ENCODE data around the gene SPTLC3. TPM values are rescaled to one million over a fixed set of nuclear protein-coding genes. Genes with fewer than 3 reads are reported as not detected.

Gene SPTLC3
- under 1 TPM; 0.02 to 0.26 TPM for total RNA-seq

DNA sequence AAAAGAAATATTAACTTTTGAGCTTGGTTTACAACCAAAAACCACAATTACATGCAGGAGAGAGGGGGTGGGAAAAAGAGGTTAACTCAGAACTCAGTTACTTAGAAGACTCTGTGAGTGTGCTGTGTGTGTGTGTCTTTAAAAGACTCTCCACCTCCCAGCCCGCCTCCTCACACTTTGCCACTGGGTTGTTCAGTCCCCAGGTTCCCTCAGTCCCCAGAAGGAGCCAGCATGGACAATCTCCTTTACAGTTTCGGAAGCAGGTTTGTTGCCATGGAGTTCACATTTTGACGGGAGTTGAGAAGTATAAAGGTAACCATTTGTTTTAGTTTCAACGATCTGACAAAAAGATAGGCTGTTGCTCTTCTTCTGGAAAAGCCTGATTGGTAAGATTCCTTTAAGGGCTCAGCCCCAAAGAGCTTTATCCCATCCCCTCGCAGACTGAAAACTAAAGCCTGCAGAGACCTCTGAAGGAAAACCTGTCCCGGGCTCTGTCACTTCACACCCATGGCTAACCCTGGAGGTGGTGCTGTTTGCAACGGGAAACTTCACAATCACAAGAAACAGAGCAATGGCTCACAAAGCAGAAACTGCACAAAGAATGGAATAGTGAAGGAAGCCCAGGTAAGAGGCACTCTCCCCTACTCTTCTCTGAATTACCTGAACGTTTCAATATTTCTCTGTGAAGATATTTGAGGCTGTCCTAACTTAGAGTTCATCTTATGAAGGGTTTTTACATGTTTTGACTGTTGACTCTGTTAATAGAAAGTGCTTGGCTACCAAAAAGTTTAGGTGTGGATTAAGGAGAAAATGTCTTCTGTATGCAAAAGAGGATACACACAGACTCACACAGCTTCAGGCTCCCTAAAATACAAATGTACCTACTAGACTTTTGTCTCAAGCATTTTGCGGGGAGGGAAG, at the start of gene SPTLC3:
Gene SPTLC3 (plus strand): TSS at position 212 of the 921 bp plus-strand sequence. CDS start 296 bp downstream, at position 508.
- DNase-seq, result no peak
- POLR2A ChIA-PET, result no interaction called here
- CTCF ChIA-PET, result interaction anchor here (0.6 kb wide), 1 partner anchor 125 kb away, joined by 5 read pairs; no protein-coding TSS in a partner anchor
- no peaks in the 10 kb centered on the region for H3K36me3 Mint-ChIP-seq
- H3K27me3 Mint-ChIP-seq, result no peaks in the 10 kb centered on the region
- intact Hi-C loops (cut with micrococcal nuclease), result loop anchor here (1.0 kb wide), 1 partner anchor 238 kb away; no protein-coding TSS in a partner anchor
- H3K27ac Mint-ChIP-seq, result no peak within 1 kb of the TSS
- H3K9me3 Mint-ChIP-seq, result no peaks in the 10 kb centered on the region
- H3K4me1 Mint-ChIP-seq (ENCODE audit: low read depth), result peaks cover 15% of the 10 kb centered on the region
- peak within 1 kb of the TSS; percentile 50 for H3K4me3 Mint-ChIP-seq

DNA sequence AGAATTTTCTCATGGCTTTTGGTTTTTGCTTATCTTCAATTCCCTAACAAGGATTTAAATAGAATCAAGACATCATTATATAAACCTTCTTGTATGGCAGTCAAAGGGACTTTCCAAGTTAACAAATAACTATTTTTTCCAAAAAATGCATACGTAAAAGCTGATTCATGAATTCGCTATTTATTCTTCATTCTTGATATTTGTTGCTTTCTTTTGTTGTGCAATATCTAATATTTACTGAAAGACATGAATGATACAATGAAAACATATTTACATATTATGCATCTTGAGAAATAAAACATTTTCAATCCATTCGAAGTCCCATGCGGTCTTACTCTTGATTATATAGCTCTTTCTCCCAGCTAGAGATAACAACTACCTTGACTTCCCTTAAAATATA, 47.0 kb upstream of the SPTLC3 start:
- POLR2A ChIA-PET, result no interaction called here

DNA sequence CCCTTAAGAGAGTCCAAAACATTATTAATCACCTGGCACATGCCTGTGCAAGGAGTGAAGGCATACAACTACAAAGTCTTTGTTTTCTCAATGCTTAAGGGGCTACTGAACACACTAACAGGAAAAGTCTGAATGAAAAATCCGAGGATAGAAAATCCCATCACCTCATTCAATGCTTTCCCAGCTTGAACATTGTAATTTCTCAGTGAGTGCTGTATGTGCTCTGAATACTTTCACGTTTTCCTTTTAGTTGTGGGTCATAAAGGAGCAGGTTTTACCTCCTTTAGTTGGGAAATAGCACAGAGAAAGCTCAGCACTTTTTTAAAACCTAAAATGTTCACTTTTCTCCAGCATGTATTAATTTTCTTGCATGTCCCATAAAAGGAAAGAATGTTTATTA, 45.9 kb upstream of the SPTLC3 start:
- Mint-ChIP-seq H3K9me3 (no peaks in the 10 kb centered on the region), H3K36me3 (no peaks in the 10 kb centered on the region), H3K27me3 (peaks cover 2% of the 10 kb centered on the region), H3K4me3 (no peak overlapping the region), H3K4me1 (ENCODE audit: low read depth) (no peaks in the 10 kb centered on the region), H3K27ac (no peak overlapping the region)
- ChIA-PET CTCF (no interaction called here), POLR2A (no interaction called here)
- intact Hi-C loops (cut with micrococcal nuclease), result no loop called here
- DNase-seq, result no peak

More for the DNA sequence above, 47.0 kb upstream of the SPTLC3 start:
- H3K4me1 Mint-ChIP-seq (ENCODE audit: low read depth), result no peaks in the 10 kb centered on the region
- no peak overlapping the region for H3K4me3 Mint-ChIP-seq
- H3K27me3 Mint-ChIP-seq, result peaks cover 3% of the 10 kb centered on the region
- H3K27ac Mint-ChIP-seq, result no peak overlapping the region
- no peaks in the 10 kb centered on the region for H3K9me3 Mint-ChIP-seq
- DNase-seq, result no peak
- CTCF ChIA-PET, result no interaction called here
- intact Hi-C loops (cut with micrococcal nuclease), result no loop called here
- H3K36me3 Mint-ChIP-seq, result no peaks in the 10 kb centered on the region

DNA sequence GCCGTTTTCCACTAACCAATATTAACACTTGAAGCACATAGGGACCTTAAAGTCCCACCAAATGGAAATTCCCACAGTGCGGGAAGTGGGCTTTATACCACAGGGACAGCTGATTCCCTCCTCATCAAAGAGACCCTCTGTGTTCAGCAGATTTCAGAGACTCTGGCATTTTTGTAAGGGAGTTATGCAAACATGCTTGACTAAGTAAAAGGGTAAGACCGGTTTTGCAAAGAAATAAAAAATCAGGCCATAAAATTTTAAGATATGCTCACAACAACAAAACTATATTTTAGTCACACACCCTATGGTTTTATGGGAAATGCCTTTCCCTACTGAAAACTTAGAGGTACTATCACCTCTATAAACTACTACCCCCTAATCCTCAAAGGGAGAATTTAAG, 45.4 kb upstream of the SPTLC3 start:
- no peak overlapping the region for H3K4me3 Mint-ChIP-seq
- no peaks in the 10 kb centered on the region for H3K27me3 Mint-ChIP-seq
- no peaks in the 10 kb centered on the region for H3K36me3 Mint-ChIP-seq
- DNase-seq, result no peak
- intact Hi-C loops (cut with micrococcal nuclease), result no loop called here
- H3K4me1 Mint-ChIP-seq (ENCODE audit: low read depth), result no peaks in the 10 kb centered on the region
- ChIA-PET POLR2A (no interaction called here), CTCF (no interaction called here)
- no peak overlapping the region for H3K27ac Mint-ChIP-seq
- no peaks in the 10 kb centered on the region for H3K9me3 Mint-ChIP-seq

DNA sequence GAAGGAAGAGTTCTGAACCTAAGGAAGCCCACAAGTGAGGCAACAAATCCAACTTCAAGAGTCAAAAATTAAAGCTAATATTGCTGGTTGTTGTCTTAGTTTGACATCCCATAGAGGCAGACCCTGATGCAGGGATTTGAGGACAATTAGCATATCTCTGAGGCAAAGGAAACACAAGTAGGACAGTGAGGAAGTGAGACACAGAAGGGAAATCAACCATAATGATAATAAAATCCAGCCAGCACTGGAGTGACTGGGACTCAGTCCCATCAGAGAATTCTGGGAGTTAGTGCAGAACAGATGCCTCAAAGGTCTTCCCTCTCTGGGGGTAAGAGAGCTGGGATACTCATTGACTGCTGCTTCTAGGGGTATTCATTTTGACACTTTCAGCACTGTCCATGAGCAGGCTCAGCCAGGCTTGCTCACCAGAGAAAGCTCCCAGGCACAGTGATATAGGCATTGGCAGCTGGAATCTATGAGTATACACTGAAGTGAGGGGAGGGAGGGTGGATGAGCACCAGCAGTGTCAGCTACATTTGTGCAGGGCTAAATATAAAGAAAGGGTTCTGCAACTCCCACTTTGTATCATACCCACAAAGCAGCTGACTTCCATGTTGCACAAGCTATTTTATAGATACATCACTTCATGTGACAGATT, 43.4 kb upstream of the SPTLC3 start:
- no peak for DNase-seq
- intact Hi-C loops (cut with micrococcal nuclease), result no loop called here
- H3K27me3 Mint-ChIP-seq, result no peaks in the 10 kb centered on the region
- no peaks in the 10 kb centered on the region for H3K36me3 Mint-ChIP-seq
- CTCF ChIA-PET, result no interaction called here
- no peak overlapping the region for H3K27ac Mint-ChIP-seq
- POLR2A ChIA-PET, result no interaction called here
- H3K4me1 Mint-ChIP-seq (ENCODE audit: low read depth), result no peaks in the 10 kb centered on the region
- H3K9me3 Mint-ChIP-seq, result peaks cover 3% of the 10 kb centered on the region
- H3K4me3 Mint-ChIP-seq, result no peak overlapping the region

DNA sequence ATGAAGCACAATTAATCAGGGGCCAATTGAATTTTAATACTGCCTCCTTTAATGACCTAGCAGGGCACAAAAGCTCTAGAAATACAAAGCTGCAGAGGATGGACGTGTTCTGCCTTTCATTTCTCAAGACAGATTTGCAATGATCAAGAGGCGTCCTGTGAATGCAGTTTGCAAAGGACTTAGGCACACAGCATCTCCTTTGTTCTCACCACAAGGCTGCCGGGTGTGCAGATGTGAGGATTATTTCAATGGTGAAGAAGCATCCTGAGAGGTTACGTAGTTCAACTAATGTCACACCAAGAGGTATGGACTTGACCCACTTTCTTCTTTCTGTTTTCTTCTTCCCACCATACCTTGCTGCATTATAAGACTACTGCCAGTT, 42.9 kb upstream of the SPTLC3 start:
- Mint-ChIP-seq H3K4me3 (no peak overlapping the region), H3K4me1 (ENCODE audit: low read depth) (no peaks in the 10 kb centered on the region), H3K9me3 (peaks cover 3% of the 10 kb centered on the region), H3K27ac (no peak overlapping the region), H3K27me3 (peaks cover 3% of the 10 kb centered on the region), H3K36me3 (no peaks in the 10 kb centered on the region)
- ChIA-PET CTCF (no interaction called here), POLR2A (no interaction called here)
- intact Hi-C loops (cut with micrococcal nuclease), result no loop called here
- DNase-seq, result no peak

DNA sequence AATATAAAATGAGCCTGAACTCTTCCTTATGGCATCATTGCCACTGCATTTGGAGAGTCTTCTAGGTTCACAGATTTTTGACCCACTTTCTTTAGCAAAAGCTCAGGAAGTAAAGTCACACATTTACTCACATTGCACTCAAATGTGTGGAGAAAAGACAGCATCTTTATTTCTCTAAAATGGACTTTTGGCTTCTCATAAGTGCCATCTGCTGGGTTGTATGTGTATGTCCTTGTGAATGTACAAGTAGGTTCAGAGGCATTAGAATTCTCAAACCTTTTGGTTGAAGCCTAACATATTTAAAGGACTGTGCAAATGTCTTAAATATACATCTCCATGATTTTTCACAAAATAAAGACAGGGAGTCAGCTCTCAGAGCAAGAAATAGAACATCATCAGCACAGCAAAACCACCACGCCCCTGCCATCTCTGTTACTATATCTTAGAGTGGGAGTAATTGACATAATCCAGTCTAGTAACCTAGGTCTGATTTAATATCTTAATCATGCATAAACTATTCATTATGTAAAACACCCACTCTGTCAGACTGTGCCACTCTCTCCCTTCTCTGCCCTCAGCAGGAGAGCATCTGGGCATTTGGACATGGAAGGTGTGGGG, 42.2 kb upstream of the SPTLC3 start:
- no peak overlapping the region for H3K27ac Mint-ChIP-seq
- CTCF ChIA-PET, result no interaction called here
- no peak overlapping the region for H3K4me3 Mint-ChIP-seq

DNA sequence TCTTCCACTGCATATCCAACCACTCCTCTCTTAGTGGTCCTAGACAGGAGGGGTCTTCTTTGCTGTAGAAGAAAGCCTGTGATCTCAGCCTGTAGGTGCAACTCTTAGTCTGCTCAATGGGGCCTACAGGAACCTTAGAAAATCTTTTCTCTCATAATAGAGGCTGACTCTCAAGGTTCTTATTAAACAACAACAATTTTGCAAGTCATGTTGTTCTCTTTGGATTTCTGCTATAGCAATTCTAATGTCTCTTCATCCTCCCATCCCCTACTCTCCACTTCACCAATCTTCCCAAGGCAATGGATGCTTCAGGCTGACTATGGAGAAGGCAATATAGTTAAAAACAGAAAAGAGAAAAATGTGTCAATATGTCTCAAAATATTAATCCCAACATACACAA, 40.8 kb upstream of the SPTLC3 start:
- Mint-ChIP-seq H3K4me1 (ENCODE audit: low read depth) (no peaks in the 10 kb centered on the region), H3K4me3 (no peak overlapping the region), H3K36me3 (no peaks in the 10 kb centered on the region), H3K27ac (no peak overlapping the region), H3K27me3 (peaks cover 3% of the 10 kb centered on the region), H3K9me3 (peaks cover 3% of the 10 kb centered on the region)
- no peak for DNase-seq
- CTCF ChIA-PET, result no interaction called here
- intact Hi-C loops (cut with micrococcal nuclease), result no loop called here
- POLR2A ChIA-PET, result no interaction called here

More for the DNA sequence above, 42.2 kb upstream of the SPTLC3 start:
- Mint-ChIP-seq H3K27me3 (peaks cover 3% of the 10 kb centered on the region), H3K4me1 (ENCODE audit: low read depth) (no peaks in the 10 kb centered on the region), H3K36me3 (no peaks in the 10 kb centered on the region), H3K9me3 (peaks cover 3% of the 10 kb centered on the region)
- DNase-seq, result no peak
- POLR2A ChIA-PET, result no interaction called here
- intact Hi-C loops (cut with micrococcal nuclease), result no loop called here

DNA sequence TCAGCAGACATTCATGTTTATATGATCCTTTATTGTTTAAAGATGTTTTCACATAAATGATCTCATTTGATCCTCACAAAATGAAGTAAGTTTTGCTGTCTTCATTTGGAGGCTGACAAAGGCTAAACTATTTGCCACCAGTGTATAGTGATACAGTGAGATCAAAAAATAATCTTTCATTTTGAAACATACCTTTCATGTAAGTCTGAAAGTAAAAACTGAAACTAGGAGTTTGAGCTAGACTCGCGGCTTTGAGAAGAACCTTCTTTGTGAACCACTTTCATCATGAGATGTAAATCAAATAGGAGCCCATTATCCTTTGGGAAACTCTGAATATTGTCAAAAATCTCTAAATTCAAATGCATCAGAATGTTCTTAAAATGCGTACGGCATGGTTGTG, 40.3 kb upstream of the SPTLC3 start:
- Mint-ChIP-seq H3K27me3 (peaks cover 3% of the 10 kb centered on the region), H3K4me3 (no peak overlapping the region), H3K9me3 (peaks cover 3% of the 10 kb centered on the region), H3K27ac (no peak overlapping the region), H3K36me3 (no peaks in the 10 kb centered on the region), H3K4me1 (ENCODE audit: low read depth) (no peaks in the 10 kb centered on the region)
- POLR2A ChIA-PET, result no interaction called here
- intact Hi-C loops (cut with micrococcal nuclease), result no loop called here
- CTCF ChIA-PET, result interaction anchor here (0.7 kb wide), 1 partner anchor 137 kb away, joined by 4 read pairs; no protein-coding TSS in a partner anchor
- no peak for DNase-seq

DNA sequence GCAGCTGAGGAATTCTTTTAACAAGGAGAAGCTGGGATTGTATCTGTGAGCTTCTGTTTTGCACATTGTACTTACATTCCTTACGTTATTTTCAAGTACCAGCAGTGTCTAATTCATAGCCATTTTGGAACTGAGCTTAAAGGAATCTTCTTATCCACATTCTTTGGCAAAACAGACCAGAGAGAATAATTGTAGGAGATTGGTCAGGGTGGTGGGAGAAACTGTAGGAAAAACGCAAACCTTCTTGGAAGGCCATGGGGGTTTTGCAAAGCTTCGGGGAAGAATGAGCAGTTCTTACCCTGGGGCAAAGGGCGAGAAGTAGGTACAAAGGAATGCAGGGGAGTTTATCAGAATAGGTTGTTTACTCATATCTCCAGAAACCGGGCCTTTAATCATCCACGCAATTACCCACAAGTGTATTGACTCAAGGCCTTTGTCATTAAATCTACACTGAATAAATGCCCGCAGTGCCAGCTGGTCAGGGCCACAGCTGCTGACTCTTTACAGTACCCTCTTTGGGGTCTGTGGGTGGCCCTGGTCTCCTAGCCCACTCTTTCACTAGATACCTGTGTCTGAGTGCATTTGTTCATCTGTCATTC, 39.6 kb upstream of the SPTLC3 start:
- CTCF ChIA-PET, result interaction anchor here (0.7 kb wide), 1 partner anchor 136 kb away, joined by 4 read pairs; no protein-coding TSS in a partner anchor
- H3K4me3 Mint-ChIP-seq, result no peak overlapping the region

DNA sequence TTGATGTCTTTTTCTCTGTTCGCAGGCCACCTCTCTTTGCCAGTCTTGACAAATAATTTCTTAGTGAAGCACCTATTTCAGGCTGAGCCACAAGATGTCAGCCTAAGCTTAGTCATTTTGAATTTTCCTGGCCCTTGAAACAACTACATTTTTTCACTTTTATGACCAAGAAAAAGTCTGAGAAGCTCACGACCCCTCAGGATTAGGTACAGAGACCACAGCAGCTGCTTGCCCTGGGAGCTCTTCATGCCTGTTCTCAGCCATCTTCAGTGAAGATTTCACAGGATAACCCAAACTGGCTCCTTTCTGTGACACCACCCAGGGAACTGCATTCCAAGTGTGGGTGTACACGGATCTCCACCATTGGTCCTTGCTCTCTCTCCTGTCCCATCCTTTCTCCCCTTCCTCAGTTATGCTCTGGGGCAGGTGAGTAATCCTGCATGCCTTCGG, 38.4 kb upstream of the SPTLC3 start:
- H3K4me3 Mint-ChIP-seq, result no peak overlapping the region
- CTCF ChIA-PET, result interaction anchor here (0.7 to 1.0 kb wide), 3 partner anchors 133 to 576 kb away, joined by 3 to 4 read pairs (median 4); no protein-coding TSS in a partner anchor
- no peaks in the 10 kb centered on the region for H3K36me3 Mint-ChIP-seq
- POLR2A ChIA-PET, result no interaction called here
- H3K27ac Mint-ChIP-seq, result no peak overlapping the region
- DNase-seq, result no peak
- peaks cover 3% of the 10 kb centered on the region for H3K9me3 Mint-ChIP-seq
- H3K4me1 Mint-ChIP-seq (ENCODE audit: low read depth), result no peaks in the 10 kb centered on the region
- H3K27me3 Mint-ChIP-seq, result peaks cover 3% of the 10 kb centered on the region
- intact Hi-C loops (cut with micrococcal nuclease), result loop anchor here (1.0 kb wide), 1 partner anchor 136 kb away; no protein-coding TSS in a partner anchor

More for the DNA sequence above, 39.6 kb upstream of the SPTLC3 start:
- intact Hi-C loops (cut with micrococcal nuclease), result no loop called here
- H3K4me1 Mint-ChIP-seq (ENCODE audit: low read depth), result no peaks in the 10 kb centered on the region
- POLR2A ChIA-PET, result no interaction called here
- no peak overlapping the region for H3K27ac Mint-ChIP-seq
- no peaks in the 10 kb centered on the region for H3K36me3 Mint-ChIP-seq
- no peak for DNase-seq
- peaks cover 3% of the 10 kb centered on the region for H3K9me3 Mint-ChIP-seq
- H3K27me3 Mint-ChIP-seq, result peaks cover 3% of the 10 kb centered on the region
